Mesothelial cell of epicardium (in vitro differentiated cells): ENCODE results near the gene CDHR3. TPM values are rescaled to one million over a fixed set of nuclear protein-coding genes. Genes with fewer than 3 reads are reported as not detected.

Experiments used
- DNase-seq, 2 experiments: peaks; one replicate each; pipeline ENCODE4 v3.0.0; 2021; ENCODE audit warnings: low spot score in 2 of 2; ENCODE audit not compliant: unreplicated experiment in 2 of 2
- H3K27ac Mint-ChIP-seq: 2 replicates; pipeline ENCODE4 v1.8.0; 2021; ENCODE audit warnings: mixed read lengths
- H3K27me3 Mint-ChIP-seq: 2 replicates; pipeline ENCODE4 v1.8.0; 2021; ENCODE audit warnings: low read depth, mixed read lengths
- H3K36me3 Mint-ChIP-seq: 2 replicates; pipeline ENCODE4 v1.8.0; 2021; ENCODE audit warnings: mixed read lengths
- H3K4me1 Mint-ChIP-seq: 2 replicates; pipeline ENCODE4 v1.8.0; 2021; ENCODE audit warnings: mixed read lengths
- H3K4me3 Mint-ChIP-seq: 2 replicates; pipeline ENCODE4 v1.8.0; 2021; ENCODE audit warnings: mild to moderate bottlenecking, moderate library complexity, mixed read lengths
- H3K9me3 Mint-ChIP-seq: 2 replicates; pipeline ENCODE4 v1.8.0; 2021; ENCODE audit warnings: mixed read lengths
- total RNA-seq: library from RNA; stranded (reverse); gene quantifications from 3 replicates; pipeline ENCODE4 v1.2.1, GENCODE V29; 2021
- TF ChIP-seq, protein P1 (sequence below): fragments of 200-600 bp; sonication (generic); IDR thresholded peaks from one replicate; pipeline ENCODE4 v1.5.0; 2021; ENCODE audit warnings: antibody characterized with exemption; ENCODE audit not compliant: unreplicated experiment

The CDHR3 gene
- total RNA-seq, 1 donor from 2014 or later: 3.2 TPM

DNA sequence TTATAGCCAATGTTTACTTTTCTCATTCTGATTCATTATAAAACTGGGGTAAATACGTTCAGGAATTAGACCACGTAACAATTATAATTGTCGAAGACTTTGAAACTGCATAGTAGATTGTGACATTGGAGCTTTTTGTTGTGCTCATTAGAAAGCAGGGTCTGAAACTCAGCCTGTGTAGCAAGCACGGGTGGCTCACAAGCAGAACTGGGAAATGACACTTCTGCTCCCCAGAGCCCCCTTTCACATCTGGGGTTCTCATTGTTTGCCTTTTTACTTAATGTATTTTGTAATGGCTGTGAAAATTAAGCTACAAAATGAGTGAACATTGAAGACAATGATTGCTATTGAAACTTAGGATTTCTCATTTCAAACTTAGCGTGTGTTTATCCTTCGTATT is 72.9 kb downstream of the CDHR3 start:
- no peak for DNase-seq
- Mint-ChIP-seq H3K27ac (no peak overlapping the region), H3K4me1 (peaks cover 8% of the 10 kb centered on the region), H3K9me3 (no peaks in the 10 kb centered on the region), H3K27me3 (peaks cover 5% of the 10 kb centered on the region), H3K36me3 (peaks cover 1% of the 10 kb centered on the region), H3K4me3 (no peak overlapping the region)
- TF ChIP-seq, protein P1, sequence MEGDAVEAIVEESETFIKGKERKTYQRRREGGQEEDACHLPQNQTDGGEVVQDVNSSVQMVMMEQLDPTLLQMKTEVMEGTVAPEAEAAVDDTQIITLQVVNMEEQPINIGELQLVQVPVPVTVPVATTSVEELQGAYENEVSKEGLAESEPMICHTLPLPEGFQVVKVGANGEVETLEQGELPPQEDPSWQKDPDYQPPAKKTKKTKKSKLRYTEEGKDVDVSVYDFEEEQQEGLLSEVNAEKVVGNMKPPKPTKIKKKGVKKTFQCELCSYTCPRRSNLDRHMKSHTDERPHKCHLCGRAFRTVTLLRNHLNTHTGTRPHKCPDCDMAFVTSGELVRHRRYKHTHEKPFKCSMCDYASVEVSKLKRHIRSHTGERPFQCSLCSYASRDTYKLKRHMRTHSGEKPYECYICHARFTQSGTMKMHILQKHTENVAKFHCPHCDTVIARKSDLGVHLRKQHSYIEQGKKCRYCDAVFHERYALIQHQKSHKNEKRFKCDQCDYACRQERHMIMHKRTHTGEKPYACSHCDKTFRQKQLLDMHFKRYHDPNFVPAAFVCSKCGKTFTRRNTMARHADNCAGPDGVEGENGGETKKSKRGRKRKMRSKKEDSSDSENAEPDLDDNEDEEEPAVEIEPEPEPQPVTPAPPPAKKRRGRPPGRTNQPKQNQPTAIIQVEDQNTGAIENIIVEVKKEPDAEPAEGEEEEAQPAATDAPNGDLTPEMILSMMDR: no peak

DNA sequence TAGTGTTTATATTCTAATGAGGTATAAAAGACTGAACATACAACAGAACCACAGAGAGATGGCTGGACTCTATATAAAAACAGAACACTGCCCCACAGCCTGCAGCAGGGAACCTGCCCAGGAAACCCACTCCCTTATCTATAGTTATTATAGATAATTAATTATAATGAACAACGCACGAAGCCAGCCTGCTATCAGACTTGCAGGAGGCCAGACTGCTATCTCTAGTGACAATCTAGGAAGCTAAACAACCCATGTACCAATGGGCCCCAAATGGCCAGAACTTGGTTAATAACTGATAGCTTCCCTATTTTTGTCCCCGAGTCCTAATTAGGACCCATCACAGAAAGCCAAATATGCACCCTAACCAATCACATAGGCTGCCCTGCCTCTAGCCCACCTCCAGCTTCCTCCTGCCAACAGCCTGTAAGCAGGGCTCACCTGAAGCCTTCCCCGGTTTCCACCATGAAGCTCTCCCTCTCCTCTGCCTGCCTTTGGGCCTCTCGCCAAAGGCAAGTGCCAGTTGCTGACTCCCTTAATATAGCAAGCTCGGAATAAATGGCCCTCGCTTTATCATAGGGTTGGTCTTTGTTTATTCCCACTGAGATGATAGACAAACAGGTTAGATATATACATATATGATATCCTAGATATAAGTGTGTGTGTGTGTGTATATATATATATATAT is 74.6 kb downstream of the CDHR3 start:
- Mint-ChIP-seq H3K9me3 (no peaks in the 10 kb centered on the region), H3K27me3 (peaks cover 1% of the 10 kb centered on the region), H3K4me1 (peaks cover 6% of the 10 kb centered on the region), H3K36me3 (peaks cover 1% of the 10 kb centered on the region), H3K27ac (no peak overlapping the region), H3K4me3 (no peak overlapping the region)
- TF ChIP-seq, protein P1: no peak
- no peak for DNase-seq

DNA sequence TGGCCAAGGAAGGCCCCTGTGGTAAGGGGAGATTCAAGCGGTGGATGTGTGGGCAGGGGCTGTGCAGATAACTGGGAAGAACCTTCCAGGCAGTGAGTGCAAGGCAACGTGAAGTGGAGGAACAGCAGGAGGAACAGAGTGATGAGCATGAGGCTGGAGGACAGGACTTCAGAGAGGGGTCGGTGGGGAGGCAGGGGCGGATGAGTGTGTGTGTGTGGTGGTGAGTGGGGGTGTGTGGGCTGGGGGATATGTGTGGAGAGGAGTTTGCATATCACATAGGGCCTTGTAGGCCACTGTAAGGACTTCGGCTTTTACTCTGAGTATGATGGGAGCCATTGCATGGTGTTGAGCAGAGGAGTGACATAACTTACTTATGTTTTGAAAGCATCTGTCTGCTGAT is 75.2 kb downstream of the CDHR3 start:
- Mint-ChIP-seq H3K27ac (no peak overlapping the region), H3K36me3 (no peaks in the 10 kb centered on the region), H3K4me3 (no peak overlapping the region), H3K27me3 (peaks cover 2% of the 10 kb centered on the region), H3K9me3 (no peaks in the 10 kb centered on the region), H3K4me1 (peaks cover 9% of the 10 kb centered on the region)
- TF ChIP-seq, protein P1: no peak
- no peak for DNase-seq

DNA sequence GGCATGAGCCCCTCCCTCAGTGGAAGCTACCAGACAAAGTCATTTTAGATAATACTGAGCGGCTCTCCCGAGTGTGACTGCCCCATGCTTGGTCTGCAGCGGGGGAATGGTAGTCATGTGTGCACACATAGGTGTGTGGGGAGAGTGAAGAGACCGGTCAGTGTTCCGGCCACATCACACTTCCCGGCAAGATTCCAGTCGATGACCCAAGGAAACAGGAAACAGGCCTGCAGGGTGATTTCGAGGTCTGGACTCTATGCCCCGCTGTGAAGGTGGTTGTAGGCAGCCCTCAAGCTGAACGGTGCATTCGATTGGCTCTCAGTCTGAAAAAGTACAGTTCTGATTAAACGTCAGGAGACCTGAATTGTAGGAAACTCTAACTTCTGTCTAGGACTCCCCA is 75.9 kb downstream of the CDHR3 start:
- peaks cover 6% of the 10 kb centered on the region for H3K27me3 Mint-ChIP-seq
- peaks cover 9% of the 10 kb centered on the region for H3K4me1 Mint-ChIP-seq
- H3K9me3 Mint-ChIP-seq: no peaks in the 10 kb centered on the region
- no peak overlapping the region for H3K27ac Mint-ChIP-seq
- no peaks in the 10 kb centered on the region for H3K36me3 Mint-ChIP-seq
- DNase-seq: no peak
- TF ChIP-seq, protein P1: no peak
- no peak overlapping the region for H3K4me3 Mint-ChIP-seq

DNA sequence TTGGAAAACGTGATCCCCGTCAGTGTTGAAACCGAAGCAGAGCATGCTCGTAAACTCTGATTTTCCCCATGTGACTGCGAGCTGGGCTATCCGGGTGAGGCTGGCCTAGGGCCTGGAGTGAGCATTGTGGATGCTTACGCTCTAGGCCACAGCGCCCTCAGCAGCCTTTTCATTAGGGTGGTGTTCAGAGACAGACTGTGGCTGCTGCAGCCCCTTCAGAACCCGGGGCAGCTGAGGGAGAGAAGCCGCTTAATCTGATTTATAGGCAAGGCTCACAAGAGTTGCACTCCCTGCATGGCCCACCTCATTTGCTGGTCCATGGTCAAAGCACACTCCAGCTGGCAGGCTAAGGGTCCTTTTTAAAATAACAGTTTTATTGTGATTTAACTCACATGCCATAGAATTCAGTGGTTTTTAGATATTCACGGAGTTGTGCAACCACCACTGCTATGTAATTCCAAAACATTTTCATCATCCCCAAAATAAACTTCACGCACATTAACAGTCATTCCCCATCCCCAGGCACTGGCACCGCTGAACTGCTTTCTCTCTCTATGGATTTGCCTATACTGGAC is 76.5 kb downstream of the CDHR3 start:
- Mint-ChIP-seq H3K27ac (no peak overlapping the region), H3K27me3 (peaks cover 11% of the 10 kb centered on the region), H3K9me3 (no peaks in the 10 kb centered on the region), H3K4me3 (no peak overlapping the region), H3K4me1 (peaks cover 9% of the 10 kb centered on the region), H3K36me3 (no peaks in the 10 kb centered on the region)
- TF ChIP-seq, protein P1: no peak
- DNase-seq: no peak
